DMS 273 (cell line): Measurements from ENCODE around the gene MAPK1.
"Not testable (repeated sequence)": the region's sequence is repeated elsewhere in the genome, so short reads cannot be mapped to it uniquely, and the experiment has no call there.

Source experiments
- DNase-seq: peaks from one replicate; lab custom pipeline; 2025; ENCODE audit not compliant: unreplicated experiment; lab: John Stamatoyannopoulos, UW

MAPK1 gene

DNA sequence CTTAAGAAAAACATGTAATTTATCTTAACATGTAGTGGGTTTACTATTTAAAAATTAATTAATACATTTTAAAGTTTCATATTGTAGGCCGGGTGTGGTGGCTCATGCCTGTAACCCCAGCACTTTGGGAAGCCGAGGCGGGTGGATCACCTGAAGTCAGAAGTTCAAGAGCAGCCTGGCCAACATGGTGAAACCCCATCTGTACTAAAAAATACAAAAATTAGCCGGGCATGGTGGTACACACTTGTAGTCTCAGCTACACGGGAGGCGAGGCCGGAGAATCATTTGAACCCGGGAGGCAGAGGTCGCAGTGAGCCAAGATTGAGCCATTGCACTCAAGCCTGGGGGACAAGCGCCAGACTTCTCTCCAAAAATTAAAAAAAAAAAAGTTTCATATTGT lies 73.7 kb downstream of the MAPK1 start:
- DNase-seq = not testable (repeated sequence)

GRCh38 chr22:21791635-21792625 lies 75.5 kb downstream of the MAPK1 start:
- no peak for DNase-seq

DNA sequence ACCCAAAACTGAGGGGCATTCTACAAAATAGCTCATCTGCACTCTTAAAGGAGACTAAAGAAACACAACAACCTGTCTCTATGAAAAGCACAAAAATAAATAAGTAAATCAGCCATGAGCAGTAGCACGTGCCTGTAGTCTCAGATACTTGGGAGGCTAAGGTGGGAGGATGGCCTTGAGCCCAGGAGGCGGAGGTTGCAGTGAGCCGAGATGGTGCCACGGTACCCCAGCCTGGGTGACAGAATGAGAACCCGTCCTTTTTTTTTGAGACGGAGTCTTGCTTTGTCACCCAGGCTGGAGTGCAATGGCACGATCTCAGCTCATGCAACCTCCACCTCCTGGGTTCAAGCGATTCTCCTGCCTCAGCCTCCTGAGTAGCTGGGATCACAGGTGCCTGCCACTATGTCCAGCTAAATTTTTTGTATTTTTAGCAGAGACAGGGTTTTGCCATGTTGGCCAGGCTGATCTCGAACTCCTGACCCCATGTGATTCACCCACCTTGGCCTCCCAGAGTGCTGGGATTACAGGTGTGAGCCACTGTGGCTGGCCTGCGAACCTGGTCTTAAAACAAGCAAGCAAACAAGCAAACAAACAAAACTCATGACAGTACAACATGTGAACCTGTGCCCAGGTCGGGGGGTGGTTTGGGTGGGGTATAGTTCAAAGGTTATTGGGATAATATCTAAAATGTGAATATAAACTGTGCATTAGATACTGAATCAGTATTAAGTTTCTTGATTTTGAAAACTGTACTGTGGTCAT lies 76.4 kb downstream of the MAPK1 start:
- DNase-seq = not testable (repeated sequence)

GRCh38 chr22:21790359-21790758 lies 77.1 kb downstream of the MAPK1 start:
- DNase-seq = no peak

DNA sequence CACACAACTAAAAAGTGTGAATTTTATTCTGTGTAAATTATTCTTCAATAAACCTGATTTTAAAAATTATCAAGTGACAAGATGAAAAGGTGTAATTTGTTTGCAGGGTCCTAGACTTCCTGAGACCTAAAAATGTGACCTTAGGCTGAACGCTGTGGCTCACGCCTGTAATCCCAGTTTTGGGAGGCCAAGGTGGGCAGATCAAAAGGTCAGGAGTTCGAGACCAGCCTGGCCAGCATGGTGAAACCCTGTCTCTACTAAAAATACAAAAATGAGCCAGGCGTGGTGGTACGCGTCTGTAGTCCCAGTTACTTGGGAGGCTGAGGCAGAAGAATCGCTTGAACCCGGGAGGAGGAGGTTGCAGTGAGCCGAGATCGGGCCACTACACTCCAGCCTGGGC lies 79.9 kb downstream of the MAPK1 start:
- not testable (repeated sequence) for DNase-seq

- DNase-seq = no peak
Observed at GRCh38 chr22:21780259-21780658, 87.2 kb downstream of the MAPK1 start.

- no peak for DNase-seq
Observed at GRCh38 chr22:21779444-21779843, 88.0 kb downstream of the MAPK1 start.

DNA sequence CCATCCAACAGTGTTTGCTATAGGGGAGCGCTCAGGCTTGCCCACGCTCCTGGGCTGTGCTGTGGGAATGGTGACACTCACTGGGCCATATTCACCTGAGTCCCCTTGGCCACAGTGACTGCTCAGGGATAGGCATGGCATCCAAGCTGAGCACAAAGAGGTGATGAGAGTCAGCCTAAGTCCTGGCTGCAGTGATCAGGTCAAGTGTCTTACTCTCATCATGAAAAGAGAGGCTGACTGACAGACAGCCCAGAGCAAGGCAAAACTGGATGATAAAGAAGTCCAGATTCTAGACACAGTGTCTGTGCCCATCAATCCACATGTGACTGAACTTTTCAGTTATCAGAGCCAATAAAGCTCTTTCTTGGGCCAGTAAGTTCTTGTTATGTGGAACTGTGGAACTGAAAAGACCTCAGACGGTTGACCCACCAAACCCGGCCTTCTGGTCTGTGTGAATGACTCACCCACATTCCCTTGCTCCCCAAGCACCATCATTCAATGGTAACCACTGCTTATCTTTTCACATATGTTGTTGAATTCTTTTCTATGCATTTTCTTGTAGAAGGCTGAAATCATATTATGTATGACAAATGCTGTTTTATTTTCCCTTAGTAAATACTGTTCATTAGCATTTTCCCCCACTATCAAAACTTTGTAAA lies 88.6 kb downstream of the MAPK1 start:
- peak; percentile 7 for DNase-seq

DNA sequence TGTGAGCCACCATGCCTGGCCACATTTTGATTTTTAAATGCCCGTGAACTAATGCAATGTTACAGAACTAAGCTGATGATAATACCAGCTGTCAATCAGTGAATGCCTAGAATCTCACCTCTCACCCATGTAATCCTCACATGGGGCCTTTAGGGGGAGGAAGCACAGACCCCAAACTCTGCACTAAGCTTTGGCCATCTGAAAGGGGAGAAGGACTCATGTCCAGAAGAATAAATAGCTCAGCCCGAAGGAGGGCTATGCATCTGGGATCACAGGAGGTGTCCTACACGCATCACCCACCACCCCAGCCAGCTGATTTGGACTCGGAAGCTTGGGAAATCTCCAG lies 95.8 kb downstream of the MAPK1 start:
- DNase-seq = no peak

GRCh38 chr22:21768435-21768834 lies 99.0 kb downstream of the MAPK1 start:
- DNase-seq = no peak

- no peak for DNase-seq
Observed at GRCh38 chr22:21766691-21767462, 100.6 kb downstream of the MAPK1 start.

DNA sequence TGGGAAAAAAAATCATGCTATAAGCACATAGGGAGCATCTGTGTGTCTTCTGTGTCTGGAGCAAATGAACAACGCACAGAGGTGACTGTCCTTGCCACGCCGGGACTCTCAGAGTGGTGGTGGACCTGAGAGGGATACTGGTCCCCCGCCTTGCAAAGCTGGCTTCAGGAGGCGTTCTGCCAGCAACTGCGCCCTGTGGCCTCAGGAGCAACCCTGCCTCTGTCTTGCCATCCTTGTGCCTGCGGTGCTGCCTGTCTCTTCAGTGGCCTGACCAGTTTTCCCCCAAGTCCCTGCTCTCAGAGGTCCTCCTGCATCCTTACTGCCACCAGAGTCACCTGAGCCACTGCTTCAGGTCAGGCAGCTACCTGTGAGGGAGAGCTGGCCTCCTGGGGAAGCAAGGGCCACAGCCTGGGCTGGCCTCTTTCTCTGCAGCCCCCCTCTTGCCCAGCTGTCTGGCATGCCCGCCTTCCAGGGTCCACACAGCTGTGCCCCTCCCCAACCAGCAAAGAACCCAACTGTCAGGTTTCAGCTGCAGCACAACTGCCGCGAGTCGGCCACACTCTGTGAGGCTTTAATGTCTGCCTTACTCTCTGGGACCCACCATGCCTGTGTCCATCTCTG lies 101.4 kb downstream of the MAPK1 start:
- no peak for DNase-seq

GRCh38 chr22:21764038-21764804 lies 103.2 kb downstream of the MAPK1 start:
- DNase-seq = no peak

GRCh38 chr22:21762712-21763581 lies 104.5 kb downstream of the MAPK1 start:
- DNase-seq = no peak

DNA sequence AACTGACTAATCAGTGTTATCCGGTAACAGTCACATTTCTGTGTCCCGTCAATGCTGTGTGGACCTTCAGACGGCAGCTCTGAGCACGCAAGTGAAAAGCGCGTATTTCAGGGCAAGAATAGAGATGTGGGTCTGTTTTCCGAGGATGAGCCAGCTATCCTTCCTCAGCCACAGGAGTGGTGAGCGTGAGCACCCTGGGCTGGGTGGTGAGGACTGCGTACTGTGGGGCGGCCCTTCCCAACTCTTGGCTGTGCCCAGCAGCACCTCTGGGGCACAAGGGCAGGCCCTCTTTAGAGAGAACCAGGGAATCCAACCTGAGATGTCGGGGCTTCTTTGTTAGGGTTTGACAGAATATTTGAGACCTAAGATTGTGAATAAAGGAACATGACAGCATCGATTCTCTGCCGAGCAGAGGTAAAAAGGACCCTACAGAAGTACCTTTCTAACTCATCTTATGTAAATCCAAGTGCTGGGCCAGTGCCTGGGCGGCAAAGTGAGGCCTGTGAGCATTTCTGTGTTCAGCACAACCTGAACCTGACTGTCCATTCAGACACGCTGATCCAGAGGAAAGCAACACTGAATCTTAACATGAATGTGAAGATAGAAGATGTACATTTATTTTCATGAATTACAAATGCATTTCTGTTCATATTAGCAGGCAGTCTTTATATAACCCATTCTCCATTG lies 105.3 kb downstream of the MAPK1 start:
- no peak for DNase-seq

DNA sequence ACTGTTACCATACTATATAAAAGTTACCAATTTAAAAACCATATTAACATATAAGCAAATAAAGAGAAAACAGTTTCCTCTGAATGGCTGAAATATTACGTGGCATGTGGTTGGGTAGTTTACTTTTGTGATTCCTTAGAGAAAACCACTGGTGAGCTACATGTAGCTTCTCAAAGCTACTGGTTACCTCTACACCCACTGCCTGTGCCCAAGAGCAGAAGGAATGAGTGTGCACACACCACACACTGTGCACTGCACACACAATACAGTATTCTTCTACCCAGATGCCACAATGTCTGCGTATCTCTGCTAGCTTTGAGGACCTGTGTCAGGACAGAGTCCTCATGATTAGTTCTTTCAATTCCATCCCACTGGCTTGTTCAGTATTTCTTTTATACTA lies 106.4 kb downstream of the MAPK1 start:
- no peak for DNase-seq

GRCh38 chr22:21760640-21761039 lies 106.8 kb downstream of the MAPK1 start:
- DNase-seq = no peak
